GM21723 (cell line): Measurements from ENCODE around the gene ANKRD10.

ENCODE experiments used
- ATAC-seq: cut with Tn5 transposase; IDR thresholded peaks from one replicate; pipeline ENCODE4 v1.9.1; 2021; ENCODE audit warnings: mild to moderate bottlenecking, moderate library complexity; ENCODE audit not compliant: unreplicated experiment

ANKRD10 gene

GRCh38 chr13:110945928-110946570 lies 31.2 kb upstream of the ANKRD10 start:
- no peak for ATAC-seq

GRCh38 chr13:110944968-110945927 lies 30.4 kb upstream of the ANKRD10 start:
- ATAC-seq: no peak

- ATAC-seq: peak; percentile 69
Observed at GRCh38 chr13:110944121-110944967, 29.5 kb upstream of the ANKRD10 start.

DNA sequence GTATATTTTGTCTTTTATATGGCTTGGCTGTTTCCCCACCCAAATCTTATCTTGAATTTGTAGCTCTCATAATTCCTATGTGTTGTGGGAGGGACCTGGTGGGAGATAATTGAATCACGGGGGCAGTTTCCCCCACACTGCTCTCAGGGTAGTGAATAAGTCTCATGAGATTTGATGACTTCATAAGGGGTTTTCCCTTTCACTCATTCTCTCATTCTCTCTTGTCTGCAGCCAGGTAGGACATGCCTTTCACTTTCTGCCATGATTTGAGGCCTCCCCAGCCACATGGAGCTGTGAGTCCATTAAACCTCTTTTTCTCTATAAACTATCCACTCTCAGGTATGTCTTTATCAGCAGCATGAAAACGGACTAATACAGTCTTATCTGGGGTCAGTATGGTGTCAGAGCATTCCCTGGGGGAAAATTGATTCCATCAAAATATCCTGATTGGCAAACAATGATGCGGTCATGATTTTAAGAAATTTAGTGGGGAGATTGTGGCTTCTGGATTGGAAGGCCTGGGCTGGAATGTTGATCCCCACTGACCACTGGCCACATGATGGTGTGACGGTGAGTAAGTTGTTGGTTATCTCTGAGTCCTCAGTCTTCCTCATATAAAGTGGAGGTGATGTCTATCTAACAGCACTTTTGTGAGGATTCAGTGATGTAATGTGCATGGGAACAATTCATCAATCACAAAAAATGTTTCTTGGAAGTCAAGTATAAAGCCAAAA lies 27.5 kb upstream of the ANKRD10 start:
- ATAC-seq: peak; percentile 82

- ATAC-seq: no peak
Observed at GRCh38 chr13:110938662-110939421, 24.0 kb upstream of the ANKRD10 start.

GRCh38 chr13:110937511-110938285 lies 22.8 kb upstream of the ANKRD10 start:
- no peak for ATAC-seq

DNA sequence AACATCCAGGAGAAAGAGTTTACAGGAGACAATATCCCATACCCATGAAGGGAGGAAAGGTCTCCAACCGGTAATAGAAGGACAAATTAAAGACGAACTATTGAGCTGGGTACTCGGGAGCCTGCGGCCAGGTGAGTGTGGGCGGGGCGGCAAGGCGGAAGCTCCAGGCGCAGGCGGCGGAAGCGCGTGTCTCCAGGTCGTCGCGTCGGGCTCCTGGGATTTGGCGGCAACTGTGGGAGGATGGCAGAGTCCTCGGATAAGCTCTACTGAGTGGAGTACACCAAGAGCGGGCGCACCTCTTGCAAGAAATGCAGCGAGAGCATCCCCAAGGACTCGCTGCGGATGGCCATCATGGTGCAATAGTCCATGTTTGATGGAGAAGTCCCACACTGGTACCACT lies 21.6 kb upstream of the ANKRD10 start:
- ATAC-seq: no peak

DNA sequence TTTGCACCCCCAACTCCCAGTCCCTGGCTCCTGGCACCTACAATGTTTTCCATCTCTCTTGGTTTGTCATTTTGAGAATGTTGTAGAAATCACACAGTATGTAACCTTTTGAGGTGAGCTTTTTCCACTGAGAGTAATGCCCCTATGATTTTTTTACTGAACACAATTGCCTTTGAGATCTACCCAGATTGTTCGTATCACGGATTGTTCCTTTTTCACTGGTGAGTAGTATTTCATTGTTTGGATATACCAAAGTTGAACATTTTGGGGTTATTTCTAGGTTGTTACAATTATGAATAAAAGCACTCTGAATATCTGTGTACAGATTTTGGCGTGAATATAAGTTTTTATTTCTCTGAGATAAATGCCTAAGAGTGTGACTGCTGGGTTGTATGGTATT lies 17.7 kb upstream of the ANKRD10 start:
- ATAC-seq: no peak

DNA sequence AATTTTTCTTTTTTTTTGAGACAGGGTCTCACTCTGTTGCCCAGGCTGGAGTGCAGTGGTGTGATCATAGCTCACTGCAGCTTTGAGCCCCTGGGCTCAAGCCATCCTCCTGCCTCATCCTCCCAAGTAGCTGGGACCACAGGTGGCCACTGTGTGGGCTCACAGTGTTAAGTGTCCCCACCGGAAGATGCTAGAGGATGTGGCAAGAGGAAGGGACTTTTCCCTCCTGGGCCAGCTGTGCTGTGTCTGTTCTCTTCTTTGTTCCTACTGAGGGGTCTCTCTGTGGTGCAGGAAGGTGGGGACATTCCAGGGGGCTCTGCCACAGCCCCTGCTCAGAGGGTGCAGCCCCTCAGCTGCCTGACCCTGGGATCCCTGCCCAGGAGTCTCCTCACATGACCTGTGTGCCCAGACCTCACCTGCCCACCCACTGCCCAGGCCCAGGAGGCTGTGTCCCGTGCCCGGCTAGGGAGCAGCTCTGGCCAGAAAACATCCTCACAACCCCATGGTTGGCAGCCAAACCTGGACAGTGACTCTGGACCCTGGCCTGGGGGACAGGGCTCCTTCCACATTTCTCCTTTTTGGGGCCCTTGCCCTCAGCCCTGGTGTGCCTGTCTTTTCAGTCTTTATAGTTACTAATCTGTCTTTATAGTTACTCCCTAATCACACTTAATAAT lies 14.4 kb upstream of the ANKRD10 start:
- ATAC-seq: no peak

DNA sequence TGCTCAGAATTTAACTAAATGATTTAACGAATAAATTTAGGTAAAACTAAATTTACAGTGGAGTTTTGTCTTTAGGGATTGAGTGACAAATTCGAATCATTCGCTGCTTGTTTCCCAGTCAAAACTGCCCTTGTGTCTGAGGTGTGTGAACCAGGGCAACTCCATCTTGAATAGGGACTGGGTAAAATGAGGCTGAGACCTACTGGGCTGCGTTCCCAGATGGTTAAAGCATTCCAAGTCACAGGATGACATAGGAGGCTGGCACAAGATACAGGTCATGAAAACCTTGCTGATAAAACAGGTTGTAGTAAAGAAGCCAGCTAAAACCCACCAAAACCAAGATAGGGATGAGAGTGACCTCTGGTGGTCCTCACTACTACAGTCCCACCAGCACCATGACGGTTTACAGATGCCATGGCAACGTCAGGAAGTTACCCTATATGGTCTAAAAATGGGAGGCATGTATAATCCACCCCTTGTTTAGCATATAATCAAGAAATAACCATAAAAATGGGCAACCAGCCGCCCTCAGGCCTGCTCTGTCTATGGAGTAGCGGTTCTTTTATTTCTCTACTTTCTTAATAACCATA lies 10.2 kb upstream of the ANKRD10 start:
- no peak for ATAC-seq

- ATAC-seq: no peak
Observed at GRCh38 chr13:110924639-110924934, 9.7 kb upstream of the ANKRD10 start.

- ATAC-seq: no peak
Observed at GRCh38 chr13:110923777-110924638, 9.1 kb upstream of the ANKRD10 start.

DNA sequence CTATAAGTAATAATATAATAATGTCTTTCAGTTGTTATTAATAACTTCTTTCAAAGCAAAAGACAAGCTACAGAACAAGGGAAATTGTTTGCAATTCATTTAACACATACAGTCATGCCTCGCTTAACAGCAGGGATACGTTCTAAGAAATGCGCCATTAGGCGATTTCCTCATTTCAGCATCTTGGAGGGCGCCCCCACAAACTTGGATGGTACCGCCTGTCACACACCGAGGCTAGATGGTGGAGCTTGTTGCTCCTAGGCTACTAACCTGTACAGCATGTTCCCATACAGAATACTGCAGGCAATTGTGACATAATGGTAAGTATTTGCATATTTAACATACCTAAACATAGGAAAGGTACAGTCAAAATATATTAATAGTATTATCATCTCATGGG lies 8.2 kb upstream of the ANKRD10 start:
- no peak for ATAC-seq

DNA sequence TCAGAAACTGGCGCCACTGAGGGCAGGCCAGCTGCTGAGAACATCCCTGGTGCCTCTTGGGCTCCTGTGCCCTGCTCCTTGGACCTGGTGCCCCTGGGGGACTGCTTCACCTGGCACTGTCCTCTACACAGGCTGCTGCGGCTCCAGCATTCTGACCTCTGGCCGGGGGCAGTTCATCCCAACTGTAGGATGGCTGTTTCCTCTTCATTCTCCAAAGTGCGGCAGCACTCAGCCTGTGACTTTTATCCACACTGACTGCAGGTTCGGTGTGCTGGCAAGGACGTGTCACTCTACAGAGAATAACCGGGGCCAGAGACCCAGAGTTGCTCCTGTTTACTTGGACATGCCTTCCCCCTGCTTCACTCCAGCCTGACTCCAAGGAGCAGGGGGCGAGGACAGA lies 7.6 kb upstream of the ANKRD10 start:
- ATAC-seq: no peak

DNA sequence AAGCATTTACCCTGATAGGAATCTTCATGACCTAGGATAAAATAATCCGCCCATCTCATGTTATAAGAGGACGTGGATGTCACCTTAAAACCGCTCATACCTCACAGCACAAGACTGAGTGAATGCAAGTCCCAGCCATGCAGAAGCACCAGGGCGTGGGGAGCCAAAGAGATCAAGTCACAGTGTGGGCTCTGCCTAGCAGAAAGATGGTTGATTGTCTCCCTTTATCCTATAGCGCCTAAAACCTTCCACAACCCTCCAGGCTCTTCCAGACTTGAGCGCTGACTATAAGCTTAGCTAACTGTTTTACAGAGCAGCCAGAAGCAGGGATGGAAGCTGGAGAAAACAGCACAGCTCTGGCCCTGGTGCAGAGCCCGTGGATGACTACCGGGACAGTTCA lies 6.8 kb upstream of the ANKRD10 start:
- ATAC-seq: no peak

DNA sequence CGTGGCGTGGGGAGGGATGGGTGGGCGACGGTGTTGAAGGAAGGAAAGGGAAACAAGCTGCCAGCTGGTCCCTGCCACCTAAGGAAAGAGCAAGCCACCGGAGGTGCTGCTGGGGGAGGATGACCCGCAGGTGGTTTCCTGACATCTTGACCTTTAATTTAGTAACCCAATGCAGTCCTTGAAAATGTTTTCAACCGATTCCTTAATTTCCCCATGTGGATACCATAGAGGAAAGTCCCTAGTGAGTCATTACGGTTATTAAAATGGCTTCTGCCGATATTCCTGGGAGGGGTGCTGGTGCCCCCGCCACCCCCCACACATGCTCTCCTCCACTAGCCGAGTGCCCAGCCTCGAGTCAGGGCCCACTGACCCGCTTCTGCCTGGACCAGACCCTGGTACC lies 6.3 kb upstream of the ANKRD10 start:
- no peak for ATAC-seq

DNA sequence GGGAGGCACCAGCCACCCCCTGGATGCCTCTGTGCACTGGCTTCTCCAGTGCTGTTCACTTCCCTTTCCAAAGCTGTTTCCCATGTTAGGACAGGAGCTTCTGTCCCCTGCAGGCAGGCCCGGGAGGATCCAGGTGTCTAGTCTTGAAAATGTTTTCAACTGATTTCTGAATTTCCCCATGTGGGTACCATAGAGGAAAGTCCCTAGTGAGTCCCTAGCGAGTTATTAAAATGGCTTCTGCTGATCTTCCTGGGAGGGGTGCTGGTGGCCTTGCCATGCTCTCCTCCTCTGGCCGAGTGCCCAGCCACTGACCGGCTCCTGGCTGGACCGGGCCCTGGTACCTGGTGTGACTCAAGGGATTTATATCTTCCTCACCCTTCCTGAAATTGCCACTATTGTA lies 5.2 kb upstream of the ANKRD10 start:
- no peak for ATAC-seq
